IMR-90 (cell line): ENCODE data around the gene CIAO2B. TPM values are rescaled to one million over a fixed set of nuclear protein-coding genes. Genes with fewer than 3 reads are reported as not detected.

ENCODE experiments used
- ATAC-seq: fragments of 200-7000 bp; cut with Tn5 transposase; 2 replicates; pipeline ENCODE4 v1.9.1; 2020; ENCODE audit warnings: low read depth, mild to moderate bottlenecking, moderate library complexity
- BruUV-seq: library from RNA; stranded (reverse); fragments of 400-500 nt; replicated peaks from 2 replicates; lab custom pipeline; 2021; lab: Mats Ljungman, UMichigan
- CTCF ChIA-PET: fragments of 300-600 bp; formaldehyde crosslinking; extraction: SDS; loops from one replicate; lab custom pipeline; 2021; ENCODE audit warnings: antibody characterized with exemption; lab: Yijun Ruan, JAX
- POLR2A ChIA-PET: fragments of 300-600 bp; sonication (Branson Sonifier 250); formaldehyde crosslinking; loops from one replicate; lab custom pipeline; 2022; ENCODE audit warnings: antibody characterized with exemption; ENCODE audit not compliant: unreplicated experiment; lab: Charles Lee
- DNase-seq: peaks from one replicate; pipeline ENCODE4 v3.0.0; 2013
- H2AFZ ChIP-seq: replicated peaks from 2 replicates; pipeline ENCODE3; 2013; ENCODE audit warnings: low read length, mild to moderate bottlenecking; ENCODE audit not compliant: poor library complexity
- H2AK5ac ChIP-seq: 2 replicates; pipeline ENCODE4 v1.6.1; 2013; ENCODE audit warnings: low read depth, low read length, inconsistent platforms
- H2AK9ac ChIP-seq: replicated peaks from 2 replicates; pipeline ENCODE3; 2013; ENCODE audit warnings: mild to moderate bottlenecking, low read depth, low read length, moderate library complexity; ENCODE audit not compliant: poor library complexity
- H2BK120ac ChIP-seq: 2 replicates; pipeline ENCODE4 v1.6.1; 2013; ENCODE audit warnings: low read depth, low read length, inconsistent platforms
- H2BK15ac ChIP-seq: 3 replicates; pipeline ENCODE4 v1.6.1; 2013; ENCODE audit warnings: low read depth, low read length, inconsistent platforms
- H2BK20ac ChIP-seq: 2 replicates; pipeline ENCODE4 v1.6.1; 2013; ENCODE audit warnings: low read depth, mild to moderate bottlenecking, inconsistent platforms, low read length, moderate library complexity
- H2BK5ac ChIP-seq: 2 replicates; pipeline ENCODE4 v1.6.1; 2013; ENCODE audit warnings: mild to moderate bottlenecking, low read depth, low read length, inconsistent platforms; ENCODE audit not compliant: poor library complexity, severe bottlenecking
- H3K14ac ChIP-seq: replicated peaks from 2 replicates; pipeline ENCODE4 v1.6.1; 2013; ENCODE audit warnings: low read depth, low read length, inconsistent platforms
- H3K18ac ChIP-seq: 2 replicates; pipeline ENCODE4 v1.6.1; 2013; ENCODE audit warnings: low read depth, low read length, control low read depth
- H3K23ac ChIP-seq: 2 replicates; pipeline ENCODE4 v1.6.1; 2013; ENCODE audit warnings: low read depth, low read length, inconsistent platforms
- H3K27ac ChIP-seq: 2 replicates; pipeline ENCODE4 v1.5.1; 2013; ENCODE audit warnings: mild to moderate bottlenecking, control low read depth, low read length; ENCODE audit not compliant: insufficient read depth
- H3K27me3 ChIP-seq: 2 replicates; pipeline ENCODE4 v1.6.1; 2013; ENCODE audit warnings: low read length; ENCODE audit not compliant: control insufficient read depth, insufficient read depth
- H3K36me3 ChIP-seq: 2 replicates; pipeline ENCODE4 v1.6.1; 2013; ENCODE audit warnings: low read length, mixed read lengths; ENCODE audit not compliant: control insufficient read depth, insufficient read depth
- H3K4ac ChIP-seq: 2 replicates; pipeline ENCODE4 v1.6.1; 2013; ENCODE audit warnings: low read depth, low read length, inconsistent platforms
- H3K4me1 ChIP-seq: 2 replicates; pipeline ENCODE4 v1.6.1; 2013; ENCODE audit warnings: low read length, mixed read lengths; ENCODE audit not compliant: control insufficient read depth, insufficient read depth
- H3K4me2 ChIP-seq: 2 replicates; pipeline ENCODE4 v1.6.1; 2013; ENCODE audit warnings: low read depth, mild to moderate bottlenecking, control low read depth, low read length, moderate library complexity
- H3K4me3 ChIP-seq: 2 replicates; pipeline ENCODE4 v1.5.1; 2013; ENCODE audit warnings: low read depth, mild to moderate bottlenecking, control low read depth, low read length, moderate library complexity; ENCODE audit not compliant: insufficient read depth
- H3K56ac ChIP-seq: 2 replicates; pipeline ENCODE4 v1.6.1; 2013; ENCODE audit warnings: low read length, inconsistent platforms; ENCODE audit not compliant: insufficient read depth; ENCODE audit errors: extremely low read depth
- H3K79me1 ChIP-seq, 2 experiments: 2 replicates each; pipeline ENCODE4 v1.6.1; 2013; ENCODE audit warnings: low read length in 2 of 2, inconsistent platforms in 1 of 2, low read depth in 1 of 2
- H3K9ac ChIP-seq: 2 replicates; pipeline ENCODE4 v1.6.1; 2013; ENCODE audit warnings: low read depth, low read length, control low read depth
- H3K9me1 ChIP-seq: 2 replicates; pipeline ENCODE4 v1.6.1; 2013; ENCODE audit warnings: low read length, inconsistent platforms; ENCODE audit not compliant: insufficient read depth
- H3K9me3 ChIP-seq: 2 replicates; pipeline ENCODE4 v1.6.1; 2013; ENCODE audit warnings: low read length; ENCODE audit not compliant: control insufficient read depth, insufficient read depth
- H4K20me1 ChIP-seq: 2 replicates; pipeline ENCODE4 v1.6.1; 2013; ENCODE audit warnings: low read length, inconsistent platforms; ENCODE audit not compliant: insufficient read depth
- H4K5ac ChIP-seq: 2 replicates; pipeline ENCODE4 v1.6.1; 2013; ENCODE audit warnings: mild to moderate bottlenecking, low read depth, low read length, control low read depth
- H4K8ac ChIP-seq, 2 experiments: 2 replicates each; pipeline ENCODE4 v1.6.1; 2013; ENCODE audit warnings: low read depth in 2 of 2, low read length in 2 of 2, control low read depth in 1 of 2, inconsistent platforms in 1 of 2
- H4K91ac ChIP-seq: 2 replicates; pipeline ENCODE4 v1.6.1; 2013; ENCODE audit warnings: low read depth, low read length, inconsistent platforms; ENCODE audit not compliant: insufficient read depth
- BHLHE40 ChIP-seq: fragments of 150-350 bp; IDR thresholded peaks from 2 replicates; pipeline ENCODE4 v1.6.1; 2016; ENCODE audit warnings: mild to moderate bottlenecking, low read depth, low read length
- CEBPB ChIP-seq: IDR thresholded peaks from 2 replicates; pipeline ENCODE4 v1.6.1; 2012; ENCODE audit warnings: low read depth, low read length, improper control_type of control experiment
- CHD1 ChIP-seq: IDR thresholded peaks from 2 replicates; pipeline ENCODE4 v1.6.1; 2012; ENCODE audit warnings: low read depth, low read length, improper control_type of control experiment
- CTCF ChIP-seq: conservative IDR thresholded peaks from 2 replicates; pipeline ENCODE4 v1.5.1; 2012; ENCODE audit warnings: mild to moderate bottlenecking, low read depth, low read length, improper control_type of control experiment
- MAFK ChIP-seq: IDR thresholded peaks from 2 replicates; pipeline ENCODE4 v1.6.1; 2012; ENCODE audit warnings: low read depth, low read length, improper control_type of control experiment
- MAZ ChIP-seq: IDR thresholded peaks from 2 replicates; pipeline ENCODE4 v1.6.1; 2012; ENCODE audit warnings: low read depth, mild to moderate bottlenecking, low read length, improper control_type of control experiment, moderate library complexity, borderline replicate concordance
- MXI1 ChIP-seq: IDR thresholded peaks from 2 replicates; pipeline ENCODE4 v1.6.1; 2012; ENCODE audit warnings: low read depth, mild to moderate bottlenecking, low read length, moderate library complexity, borderline replicate concordance
- NFE2L2 ChIP-seq: fragments of 150-350 bp; IDR thresholded peaks from 2 replicates; pipeline ENCODE4 v1.6.1; 2016; ENCODE audit warnings: low read depth, mild to moderate bottlenecking, low read length
- POLR2A ChIP-seq: IDR thresholded peaks from 2 replicates; pipeline ENCODE4 v1.6.1; 2012; ENCODE audit warnings: mild to moderate bottlenecking, low read depth, low read length
- RAD21 ChIP-seq: IDR thresholded peaks from 2 replicates; pipeline ENCODE4 v1.6.1; 2012; ENCODE audit warnings: low read length, improper control_type of control experiment
- RCOR1 ChIP-seq: IDR thresholded peaks from 2 replicates; pipeline ENCODE4 v1.6.1; 2012; ENCODE audit warnings: mild to moderate bottlenecking, low read length, improper control_type of control experiment; ENCODE audit not compliant: insufficient replicate concordance
- RFX5 ChIP-seq: IDR thresholded peaks from 2 replicates; pipeline ENCODE4 v1.8.0; 2012; ENCODE audit warnings: low read depth, mild to moderate bottlenecking, low read length, moderate library complexity
- SMC3 ChIP-seq: fragments of 150-350 bp; IDR thresholded peaks from 2 replicates; pipeline ENCODE4 v1.6.1; 2016; ENCODE audit warnings: low read depth, mild to moderate bottlenecking, antibody characterized with exemption, low read length, moderate library complexity
- WGBS, 2 experiments: methylation state at CpG; one replicate each; pipeline versions ENCODE4 v1.1.5 to v1.1.7; 2013; ENCODE audit warnings: missing lambda C conversion rate in 2 of 2; ENCODE audit not compliant: insufficient read length in 1 of 2; ENCODE audit errors: extremely low coverage in 2 of 2; 5-methylcytosine and 5-hydroxymethylcytosine counted together
- dilution Hi-C: fragments of 300-500 bp; cut with HindIII; formaldehyde crosslinking; loops from one replicate; pipeline ENCODE4 v1.14.3; 2018; ENCODE audit warnings: low sequenced_read_pairs; ENCODE audit not compliant: unreplicated experiment
- in situ Hi-C: fragments of 300-500 bp; cut with MboI; formaldehyde crosslinking; loops from 3 replicates; pipeline ENCODE4 v1.14.3; 2019; ENCODE audit warnings: low sequenced_read_pairs, inconsistent platforms, mixed read lengths
- intact Hi-C: fragments of 100-400 bp; cut with micrococcal nuclease; formaldehyde crosslinking; loops from 2 replicates; pipeline ENCODE4 v1.10.0; 2022
- polyA plus RNA-seq, 3 experiments: library from polyadenylated mRNA; depleted of rRNA; stranded (reverse); fragments of >200 nt; gene quantifications; 2 replicates each; pipeline ENCODE4 v1.2.3, GENCODE V29; 2012; ENCODE audit warnings: low replicate concordance in 1 of 3
- total RNA-seq: library from RNA; depleted of rRNA; stranded (reverse); fragments of >200 nt; gene quantifications from 2 replicates; pipeline ENCODE4 v1.2.3, GENCODE V29; 2012
- TF ChIP-seq, protein P1 (sequence below): fragments of 150-350 bp; IDR thresholded peaks from 2 replicates; pipeline ENCODE4 v1.6.1; 2016; ENCODE audit warnings: low read depth, mild to moderate bottlenecking, low read length, moderate library complexity, borderline replicate concordance

The CIAO2B gene
- total and polyA plus RNA-seq, 2 of the 4 experiments (the other 2 are of a cell fraction), result 148 to 234 TPM

GRCh38 chr16:66958857-66959703 is 24.9 kb upstream of the CIAO2B start:
- no peaks in the 10 kb centered on the region for H3K9me3 ChIP-seq
- no peak overlapping the region for H3K56ac ChIP-seq
- no peak overlapping the region for H2BK20ac ChIP-seq
- no peak overlapping the region for H3K27ac ChIP-seq
- in situ Hi-C loops (no loop called here), dilution Hi-C loops (no loop called here), intact Hi-C loops (no loop called here)
- no peak overlapping the region for H2BK5ac ChIP-seq
- H3K79me1 ChIP-seq, result no peaks in the 10 kb centered on the region
- no peak overlapping the region for H2BK120ac ChIP-seq
- WGBS, 2 experiments, result 60% methylated on average over 5 of the region's 7 CpGs; no CpG with 5 or more reads in 1 of the 2 experiments
- no peak overlapping the region for H2AFZ ChIP-seq
- H3K4me2 ChIP-seq, result no peak overlapping the region
- H4K91ac ChIP-seq, result no peak overlapping the region
- H3K36me3 ChIP-seq, result no peaks in the 10 kb centered on the region
- peaks cover 16% of the 10 kb centered on the region for H3K27me3 ChIP-seq
- H3K4ac ChIP-seq, result no peak overlapping the region
- no peak overlapping the region for H3K23ac ChIP-seq
- no peak overlapping the region for H4K5ac ChIP-seq
- no peaks in the 10 kb centered on the region for H3K4me1 ChIP-seq
- no peak overlapping the region for H2BK15ac ChIP-seq
- BruUV-seq, result no TSS peak
- peaks cover 3% of the 10 kb centered on the region; the same call in 1 of the 2 replicates for H3K9me1 ChIP-seq
- H4K20me1 ChIP-seq, result no peaks in the 10 kb centered on the region
- H3K18ac ChIP-seq, result no peak overlapping the region
- no peak overlapping the region for H2AK5ac ChIP-seq
- ChIA-PET CTCF (interaction anchor here (1.2 to 1.5 kb wide), 2 partner anchors 12 to 64 kb away, joined by 4 read pairs; no protein-coding TSS in a partner anchor), POLR2A (interaction anchor here (0.6 kb wide), 1 partner anchor 76 kb away, joined by 3 read pairs; no protein-coding TSS in a partner anchor)
- H3K9ac ChIP-seq, result no peak overlapping the region
- H2AK9ac ChIP-seq, result no peak overlapping the region
- no peak overlapping the region for H3K4me3 ChIP-seq
- no peak overlapping the region for H4K8ac ChIP-seq
- ATAC-seq (no peak), DNase-seq (no peak)
- H3K14ac ChIP-seq, result no peak overlapping the region
- TF ChIP-seq CHD1 (no peak), RAD21 (no peak), MAZ (no peak), RCOR1 (no peak), RFX5 (no peak), POLR2A (no peak), MXI1 (no peak), MAFK (no peak), CEBPB (no peak), NFE2L2 (no peak), BHLHE40 (no peak), CTCF (no peak), SMC3 (no peak)
- TF ChIP-seq, protein P1, sequence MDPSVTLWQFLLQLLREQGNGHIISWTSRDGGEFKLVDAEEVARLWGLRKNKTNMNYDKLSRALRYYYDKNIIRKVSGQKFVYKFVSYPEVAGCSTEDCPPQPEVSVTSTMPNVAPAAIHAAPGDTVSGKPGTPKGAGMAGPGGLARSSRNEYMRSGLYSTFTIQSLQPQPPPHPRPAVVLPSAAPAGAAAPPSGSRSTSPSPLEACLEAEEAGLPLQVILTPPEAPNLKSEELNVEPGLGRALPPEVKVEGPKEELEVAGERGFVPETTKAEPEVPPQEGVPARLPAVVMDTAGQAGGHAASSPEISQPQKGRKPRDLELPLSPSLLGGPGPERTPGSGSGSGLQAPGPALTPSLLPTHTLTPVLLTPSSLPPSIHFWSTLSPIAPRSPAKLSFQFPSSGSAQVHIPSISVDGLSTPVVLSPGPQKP, result no peak
